ENCODE measurements around the gene CALCOCO1.

DNA sequence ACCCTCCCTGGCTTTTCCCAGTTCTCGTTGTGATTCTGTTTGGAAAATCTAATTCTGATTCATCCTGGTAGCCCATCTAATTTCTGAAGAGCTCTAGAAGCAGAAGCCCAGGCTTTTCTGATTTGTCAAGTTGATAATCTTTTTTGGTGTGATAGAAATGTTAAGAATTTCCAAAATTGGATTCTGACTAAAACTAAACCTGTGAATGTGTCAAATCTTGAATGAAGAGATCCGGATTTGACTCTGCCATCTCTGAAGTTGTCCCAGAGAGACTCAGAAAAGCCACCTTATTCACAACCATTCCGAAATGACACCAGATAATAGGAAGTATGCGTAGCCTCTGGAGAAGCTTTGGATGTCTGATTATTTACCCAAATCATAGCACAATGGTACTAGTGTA lies 37.4 kb upstream of the CALCOCO1 start:
- TF ChIP-seq, protein P1, sequence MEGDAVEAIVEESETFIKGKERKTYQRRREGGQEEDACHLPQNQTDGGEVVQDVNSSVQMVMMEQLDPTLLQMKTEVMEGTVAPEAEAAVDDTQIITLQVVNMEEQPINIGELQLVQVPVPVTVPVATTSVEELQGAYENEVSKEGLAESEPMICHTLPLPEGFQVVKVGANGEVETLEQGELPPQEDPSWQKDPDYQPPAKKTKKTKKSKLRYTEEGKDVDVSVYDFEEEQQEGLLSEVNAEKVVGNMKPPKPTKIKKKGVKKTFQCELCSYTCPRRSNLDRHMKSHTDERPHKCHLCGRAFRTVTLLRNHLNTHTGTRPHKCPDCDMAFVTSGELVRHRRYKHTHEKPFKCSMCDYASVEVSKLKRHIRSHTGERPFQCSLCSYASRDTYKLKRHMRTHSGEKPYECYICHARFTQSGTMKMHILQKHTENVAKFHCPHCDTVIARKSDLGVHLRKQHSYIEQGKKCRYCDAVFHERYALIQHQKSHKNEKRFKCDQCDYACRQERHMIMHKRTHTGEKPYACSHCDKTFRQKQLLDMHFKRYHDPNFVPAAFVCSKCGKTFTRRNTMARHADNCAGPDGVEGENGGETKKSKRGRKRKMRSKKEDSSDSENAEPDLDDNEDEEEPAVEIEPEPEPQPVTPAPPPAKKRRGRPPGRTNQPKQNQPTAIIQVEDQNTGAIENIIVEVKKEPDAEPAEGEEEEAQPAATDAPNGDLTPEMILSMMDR (conservative IDR thresholded peaks at IDR 0.05; ENCODE audit: low read length) = no peak
- no peak for TF ChIP-seq EZH2phosphoT487 (IDR thresholded peaks at IDR 0.05; ENCODE audit: borderline replicate concordance, low read depth, low read length)

Measured in OCI-LY7 (cell line).